Measurements from ENCODE around the gene SNCA.

SNCA gene

DNA sequence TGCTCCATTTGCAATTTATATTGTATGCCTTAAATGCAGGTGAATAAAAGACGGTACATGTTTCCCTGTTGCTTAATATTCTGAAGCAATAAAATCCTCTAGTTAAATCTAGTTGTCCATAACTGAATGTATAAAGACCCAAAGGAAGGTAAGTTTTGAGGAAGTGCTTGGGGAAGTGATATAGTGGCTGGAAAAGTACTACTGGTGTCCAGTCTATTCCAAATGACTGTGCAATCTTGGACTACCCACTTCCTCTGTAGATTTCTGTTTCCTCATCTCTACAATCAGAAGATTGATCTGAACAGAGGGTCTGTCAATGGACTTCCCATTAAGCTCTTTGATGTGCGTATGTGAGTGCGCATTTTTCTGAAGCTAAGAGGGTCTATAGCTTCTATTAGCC lies 17.0 kb downstream of the SNCA start:
- Histone ChIP-seq H3K27me3 (ENCODE audit: control insufficient read depth in 1 of 2, insufficient read depth in 1 of 2, low read length in 2 of 2) (no peaks in the 10 kb centered on the region), H2BK5ac (ENCODE audit: low read depth, low read length, poor library complexity, severe bottlenecking) (no peak overlapping the region), H3K18ac (ENCODE audit: low read depth in 1 of 2, low read length in 2 of 2) (no peak overlapping the region), H3K23ac (ENCODE audit: low read length in 2 of 2) (no peak overlapping the region), H3K4me2 (ENCODE audit: low read length, poor library complexity, severe bottlenecking) (no peak overlapping the region), H2BK12ac (ENCODE audit: low read length in 2 of 2) (no peak overlapping the region), H3K9me3 (ENCODE audit: control insufficient read depth, low read length) (no peaks in the 10 kb centered on the region), H2AFZ (ENCODE audit: low read depth, low read length) (no peak overlapping the region), H4K91ac (ENCODE audit: low read length) (no peak overlapping the region), H2AK5ac (ENCODE audit: low read length, severe bottlenecking) (no peak overlapping the region), H2BK120ac (ENCODE audit: low read depth, low read length) (no peak overlapping the region), H3K4ac (ENCODE audit: low read depth in 1 of 2, low read length in 2 of 2) (no peak overlapping the region), H3K79me1 (replicated peaks; ENCODE audit: low read length, poor library complexity, severe bottlenecking) (peaks cover 1% of the 10 kb centered on the region), H4K8ac (ENCODE audit: low read length) (no peak overlapping the region), H3K4me3 (ENCODE audit: insufficient read depth in 1 of 2, low read depth in 1 of 2, low read length in 2 of 2) (no peak overlapping the region), H3K27ac (ENCODE audit: low read length, poor library complexity, severe bottlenecking) (no peak overlapping the region), H3K36me3 (ENCODE audit: control insufficient read depth in 1 of 2, insufficient read depth in 2 of 2, low read depth in 1 of 2, low read length in 2 of 2) (no peaks in the 10 kb centered on the region), H3K4me1 (ENCODE audit: control insufficient read depth, insufficient read depth, low read depth, low read length) (no peaks in the 10 kb centered on the region), H3K14ac (ENCODE audit: low read length in 2 of 2) (no peak overlapping the region), H3K9ac (ENCODE audit: low read length) (no peak overlapping the region), H2BK15ac (ENCODE audit: low read depth, poor library complexity, severe bottlenecking) (no peak overlapping the region)
- 100% methylated on average over 2 of the region's 3 CpGs for WGBS
- no peak for DNase-seq

DNA sequence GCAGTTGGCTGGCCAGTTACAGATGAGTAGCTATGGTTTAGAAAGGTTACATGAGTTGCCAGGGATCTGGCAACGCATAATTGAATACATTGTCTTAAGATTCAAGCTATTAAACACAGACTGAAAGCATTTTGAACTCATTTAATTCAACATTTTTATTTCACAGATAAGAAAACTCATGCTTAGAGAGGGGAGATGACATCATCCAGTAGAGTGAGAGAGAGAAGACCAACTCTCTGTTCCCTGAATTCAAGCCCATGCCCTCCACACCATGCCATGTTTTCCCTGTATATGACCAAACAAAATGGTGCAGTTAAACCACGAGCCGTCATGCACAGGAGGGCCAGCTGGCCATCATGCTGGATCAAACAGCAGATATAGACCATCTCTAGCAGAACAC lies 22.6 kb downstream of the SNCA start:
- Histone ChIP-seq H2BK120ac (ENCODE audit: low read depth, low read length) (no peak overlapping the region), H3K18ac (ENCODE audit: low read depth in 1 of 2, low read length in 2 of 2) (no peak overlapping the region), H2AK5ac (ENCODE audit: low read length, severe bottlenecking) (no peak overlapping the region), H3K27ac (ENCODE audit: low read length, poor library complexity, severe bottlenecking) (no peak overlapping the region), H3K23ac (ENCODE audit: low read length in 2 of 2) (no peak overlapping the region), H2AFZ (ENCODE audit: low read depth, low read length) (no peak overlapping the region), H3K4me3 (ENCODE audit: insufficient read depth in 1 of 2, low read depth in 1 of 2, low read length in 2 of 2) (no peak overlapping the region), H3K14ac (ENCODE audit: low read length in 2 of 2) (no peak overlapping the region), H4K8ac (ENCODE audit: low read length) (no peak overlapping the region), H3K4ac (ENCODE audit: low read depth in 1 of 2, low read length in 2 of 2) (no peak overlapping the region), H2BK12ac (ENCODE audit: low read length in 2 of 2) (peak overlapping the region in 1 of 2 experiments; percentile 54), H3K27me3 (ENCODE audit: control insufficient read depth in 1 of 2, insufficient read depth in 1 of 2, low read length in 2 of 2) (no peaks in the 10 kb centered on the region), H4K91ac (ENCODE audit: low read length) (no peak overlapping the region), H3K4me1 (ENCODE audit: control insufficient read depth, insufficient read depth, low read depth, low read length) (peaks cover 1% of the 10 kb centered on the region), H3K4me2 (ENCODE audit: low read length, poor library complexity, severe bottlenecking) (no peak overlapping the region), H3K9ac (ENCODE audit: low read length) (no peak overlapping the region), H3K36me3 (ENCODE audit: control insufficient read depth in 1 of 2, insufficient read depth in 2 of 2, low read depth in 1 of 2, low read length in 2 of 2) (no peaks in the 10 kb centered on the region), H3K9me3 (ENCODE audit: control insufficient read depth, low read length) (no peaks in the 10 kb centered on the region), H2BK15ac (ENCODE audit: low read depth, poor library complexity, severe bottlenecking) (no peak overlapping the region), H3K79me1 (replicated peaks; ENCODE audit: low read length, poor library complexity, severe bottlenecking) (peaks cover 1% of the 10 kb centered on the region), H2BK5ac (ENCODE audit: low read depth, low read length, poor library complexity, severe bottlenecking) (no peak overlapping the region)
- DNase-seq, result no peak
- 94% methylated on average over 2 of the region's 3 CpGs for WGBS

DNA sequence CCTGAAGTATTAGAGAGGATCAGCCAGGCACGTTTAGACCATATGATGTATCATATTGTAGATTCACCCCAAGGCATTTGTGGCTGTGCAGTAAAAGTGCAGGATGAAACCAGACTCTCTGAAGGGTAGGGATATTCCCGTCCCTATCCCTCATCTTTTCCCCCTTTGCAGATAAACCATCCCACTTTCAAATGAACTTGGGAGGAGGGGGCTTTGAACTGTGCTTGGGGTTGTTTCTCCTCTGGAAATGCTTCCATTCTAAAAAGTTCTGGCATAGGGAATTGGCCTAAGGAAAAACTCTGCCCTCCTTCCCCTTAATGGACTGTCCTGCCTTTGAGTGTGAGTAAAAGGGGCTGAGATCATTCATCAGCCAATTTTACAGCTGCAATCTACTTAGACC lies 23.8 kb downstream of the SNCA start:
- Histone ChIP-seq H3K14ac (ENCODE audit: low read length in 2 of 2) (no peak overlapping the region), H3K79me1 (replicated peaks; ENCODE audit: low read length, poor library complexity, severe bottlenecking) (no peaks in the 10 kb centered on the region), H2BK15ac (ENCODE audit: low read depth, poor library complexity, severe bottlenecking) (no peak overlapping the region), H3K9me3 (ENCODE audit: control insufficient read depth, low read length) (no peaks in the 10 kb centered on the region), H4K8ac (ENCODE audit: low read length) (no peak overlapping the region), H4K91ac (ENCODE audit: low read length) (no peak overlapping the region), H2BK120ac (ENCODE audit: low read depth, low read length) (no peak overlapping the region), H3K27ac (ENCODE audit: low read length, poor library complexity, severe bottlenecking) (no peak overlapping the region), H2AK5ac (ENCODE audit: low read length, severe bottlenecking) (no peak overlapping the region), H3K4ac (ENCODE audit: low read depth in 1 of 2, low read length in 2 of 2) (no peak overlapping the region), H3K18ac (ENCODE audit: low read depth in 1 of 2, low read length in 2 of 2) (no peak overlapping the region), H2BK5ac (ENCODE audit: low read depth, low read length, poor library complexity, severe bottlenecking) (no peak overlapping the region), H2AFZ (ENCODE audit: low read depth, low read length) (no peak overlapping the region), H3K23ac (ENCODE audit: low read length in 2 of 2) (no peak overlapping the region), H3K4me2 (ENCODE audit: low read length, poor library complexity, severe bottlenecking) (no peak overlapping the region), H3K27me3 (ENCODE audit: control insufficient read depth in 1 of 2, insufficient read depth in 1 of 2, low read length in 2 of 2) (no peaks in the 10 kb centered on the region), H3K36me3 (ENCODE audit: control insufficient read depth in 1 of 2, insufficient read depth in 2 of 2, low read depth in 1 of 2, low read length in 2 of 2) (no peaks in the 10 kb centered on the region), H2BK12ac (ENCODE audit: low read length in 2 of 2) (no peak overlapping the region), H3K4me1 (ENCODE audit: control insufficient read depth, insufficient read depth, low read depth, low read length) (peaks cover 1% of the 10 kb centered on the region), H3K9ac (ENCODE audit: low read length) (no peak overlapping the region), H3K4me3 (ENCODE audit: insufficient read depth in 1 of 2, low read depth in 1 of 2, low read length in 2 of 2) (no peak overlapping the region)
- no CpG with 5 or more reads among the region's 2 CpGs for whole genome bisulfite sequencing
- no peak for DNase-seq

DNA sequence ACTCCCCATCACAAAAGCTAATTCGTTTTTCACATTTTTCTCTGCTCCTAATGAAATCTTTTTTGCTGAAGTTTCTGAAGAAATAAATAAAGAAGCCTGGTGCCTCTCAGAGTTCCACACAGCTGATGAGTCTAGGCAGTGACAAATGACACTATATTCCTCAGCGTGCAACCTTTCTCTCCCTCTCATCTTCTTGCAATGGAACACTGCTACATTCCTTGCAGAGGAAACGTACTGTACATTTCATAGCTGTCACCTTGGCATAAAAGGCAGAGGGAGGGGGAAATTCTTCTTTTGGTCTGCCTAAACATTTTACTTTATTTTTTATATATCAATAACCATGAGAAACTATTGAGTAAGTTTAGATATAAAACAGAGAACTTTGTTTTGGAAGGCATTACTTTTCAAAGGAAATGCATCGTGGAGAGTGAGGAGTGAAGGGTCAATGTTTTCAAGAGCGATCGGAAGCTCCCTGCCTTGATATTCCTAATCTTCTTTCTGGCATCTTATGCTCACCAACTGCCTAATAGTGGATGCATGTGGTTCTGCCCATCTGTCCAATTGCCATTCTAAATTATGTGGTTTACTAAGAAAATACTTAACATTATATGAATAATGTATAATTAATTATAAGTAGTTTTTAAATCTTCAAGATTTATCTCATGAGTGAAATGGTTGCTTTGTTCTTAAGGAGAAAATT lies 29.4 kb downstream of the SNCA start:
- H3K4me3 ChIP-seq (ENCODE audit: insufficient read depth in 1 of 2, low read depth in 1 of 2, low read length in 2 of 2), result no peak overlapping the region
- no peak overlapping the region for H3K27ac ChIP-seq (ENCODE audit: low read length, poor library complexity, severe bottlenecking)
- H2BK15ac ChIP-seq (ENCODE audit: low read depth, poor library complexity, severe bottlenecking), result no peak overlapping the region
- H3K9me3 ChIP-seq (ENCODE audit: control insufficient read depth, low read length), result no peaks in the 10 kb centered on the region
- H3K23ac ChIP-seq (ENCODE audit: low read length in 2 of 2), result no peak overlapping the region
- no peak overlapping the region for H3K9ac ChIP-seq (ENCODE audit: low read length)
- no peaks in the 10 kb centered on the region for H3K27me3 ChIP-seq (ENCODE audit: control insufficient read depth in 1 of 2, insufficient read depth in 1 of 2, low read length in 2 of 2)
- H2BK120ac ChIP-seq (ENCODE audit: low read depth, low read length), result no peak overlapping the region
- H2BK12ac ChIP-seq (ENCODE audit: low read length in 2 of 2), result no peak overlapping the region
- no peak for DNase-seq
- H3K79me1 ChIP-seq (replicated peaks; ENCODE audit: low read length, poor library complexity, severe bottlenecking), result no peaks in the 10 kb centered on the region
- H4K8ac ChIP-seq (ENCODE audit: low read length), result no peak overlapping the region
- H2BK5ac ChIP-seq (ENCODE audit: low read depth, low read length, poor library complexity, severe bottlenecking), result no peak overlapping the region
- no peak overlapping the region for H3K4ac ChIP-seq (ENCODE audit: low read depth in 1 of 2, low read length in 2 of 2)
- 86% methylated on average over 5 of the region's 6 CpGs for WGBS
- no peak overlapping the region for H3K18ac ChIP-seq (ENCODE audit: low read depth in 1 of 2, low read length in 2 of 2)
- no peak overlapping the region for H2AK5ac ChIP-seq (ENCODE audit: low read length, severe bottlenecking)
- no peak overlapping the region for H4K91ac ChIP-seq (ENCODE audit: low read length)
- no peaks in the 10 kb centered on the region for H3K4me1 ChIP-seq (ENCODE audit: control insufficient read depth, insufficient read depth, low read depth, low read length)
- H3K4me2 ChIP-seq (ENCODE audit: low read length, poor library complexity, severe bottlenecking), result no peak overlapping the region
- no peak overlapping the region for H2AFZ ChIP-seq (ENCODE audit: low read depth, low read length)
- no peaks in the 10 kb centered on the region for H3K36me3 ChIP-seq (ENCODE audit: control insufficient read depth in 1 of 2, insufficient read depth in 2 of 2, low read depth in 1 of 2, low read length in 2 of 2)
- H3K14ac ChIP-seq (ENCODE audit: low read length in 2 of 2), result no peak overlapping the region

Data from mesenchymal stem cell (in vitro differentiated cells and primary cell).